ENCODE data around the gene CFL2.

CFL2 gene

GRCh38 chr14:34668111-34668510, 46.3 kb downstream of the CFL2 start:
- DNase-seq: no peak

GRCh38 chr14:34667007-34667406, 47.4 kb downstream of the CFL2 start:
- no peak for DNase-seq

GRCh38 chr14:34665785-34666435, 48.5 kb downstream of the CFL2 start:
- no peak for DNase-seq

GRCh38 chr14:34662561-34663088, 51.8 kb downstream of the CFL2 start:
- no peak for DNase-seq

GRCh38 chr14:34660796-34661195, 53.6 kb downstream of the CFL2 start:
- DNase-seq: no peak
